T-helper 1 cell treated with Interleukin-12 subunit alpha and Interleukin-12 subunit beta and Interleukin-4 antibody, amounts not matched to agents 30 μg/mL and 1 μg/mL, for 36 hours (primary cell): ENCODE results near the gene GDE1.
"Not testable (repeated sequence)": the region's sequence is repeated elsewhere in the genome, so short reads cannot be mapped to it uniquely, and the experiment has no call there.

Experiments
- H3K27ac Mint-ChIP-seq: one replicate; pipeline ENCODE4 v1.8.0; 2021; ENCODE audit warnings: mild to moderate bottlenecking, mixed read lengths
- H3K27me3 Mint-ChIP-seq: one replicate; pipeline ENCODE4 v1.8.0; 2021; ENCODE audit warnings: low read depth, mixed read lengths
- H3K36me3 Mint-ChIP-seq: one replicate; pipeline ENCODE4 v1.8.0; 2021; ENCODE audit warnings: low read depth, mixed read lengths
- H3K4me1 Mint-ChIP-seq: one replicate; pipeline ENCODE4 v1.8.0; 2021; ENCODE audit warnings: low read depth, mixed read lengths
- H3K4me3 Mint-ChIP-seq: one replicate; pipeline ENCODE4 v1.8.0; 2021; ENCODE audit warnings: mild to moderate bottlenecking, moderate library complexity, mixed read lengths
- H3K9me3 Mint-ChIP-seq: one replicate; pipeline ENCODE4 v1.8.0; 2021; ENCODE audit warnings: mixed read lengths

GDE1 gene, protein sequence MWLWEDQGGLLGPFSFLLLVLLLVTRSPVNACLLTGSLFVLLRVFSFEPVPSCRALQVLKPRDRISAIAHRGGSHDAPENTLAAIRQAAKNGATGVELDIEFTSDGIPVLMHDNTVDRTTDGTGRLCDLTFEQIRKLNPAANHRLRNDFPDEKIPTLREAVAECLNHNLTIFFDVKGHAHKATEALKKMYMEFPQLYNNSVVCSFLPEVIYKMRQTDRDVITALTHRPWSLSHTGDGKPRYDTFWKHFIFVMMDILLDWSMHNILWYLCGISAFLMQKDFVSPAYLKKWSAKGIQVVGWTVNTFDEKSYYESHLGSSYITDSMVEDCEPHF

DNA sequence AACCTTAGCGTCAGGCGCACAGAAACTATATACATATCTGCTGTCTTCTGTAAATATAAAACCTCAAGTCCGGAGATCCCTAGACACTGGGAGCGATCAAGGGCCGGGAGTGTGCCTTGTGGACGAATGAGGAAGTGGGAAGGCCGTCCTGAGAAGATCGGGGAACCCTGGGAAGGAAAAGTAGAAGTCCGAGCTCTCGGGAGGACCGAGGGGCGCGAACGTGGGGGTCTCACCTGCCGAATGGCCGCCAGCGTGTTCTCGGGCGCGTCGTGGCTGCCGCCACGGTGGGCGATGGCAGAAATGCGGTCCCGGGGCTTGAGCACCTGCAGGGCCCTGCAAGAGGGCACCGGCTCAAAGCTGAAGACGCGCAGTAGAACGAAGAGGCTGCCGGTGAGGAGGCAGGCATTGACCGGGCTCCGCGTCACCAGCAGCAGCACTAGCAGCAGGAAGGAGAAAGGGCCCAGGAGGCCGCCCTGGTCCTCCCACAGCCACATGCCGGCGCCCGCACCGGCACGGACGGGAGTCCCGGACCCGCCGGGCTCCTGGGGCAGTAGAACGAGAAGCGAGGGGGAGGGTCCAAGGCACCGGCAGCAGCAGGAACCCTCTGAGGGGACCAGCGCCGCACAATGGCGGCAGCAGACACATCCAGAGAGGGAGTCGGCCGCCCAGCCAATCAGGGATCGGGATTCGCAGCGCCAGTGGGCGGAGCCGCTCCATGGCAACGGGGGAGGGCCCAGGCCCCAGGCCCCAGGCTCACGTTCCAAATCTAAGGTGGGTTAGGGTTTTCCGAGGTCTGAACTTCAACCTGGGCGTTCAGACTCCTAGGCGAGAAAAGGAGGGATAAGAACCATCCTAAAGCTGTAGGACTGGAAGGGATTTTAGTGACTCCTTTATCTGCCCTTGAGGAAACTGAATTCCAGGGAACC lies at the start of gene GDE1:
Gene GDE1 (minus strand): TSS at position 628 of the 926 bp plus-strand sequence. CDS start 134 bp downstream, at position 494.
- Mint-ChIP-seq H3K4me3 (peak within 1 kb of the TSS; percentile 90), H3K27me3 (no peaks in the 10 kb centered on the region), H3K27ac (peak within 1 kb of the TSS; percentile 92), H3K9me3 (no peaks in the 10 kb centered on the region), H3K36me3 (peaks cover 10% of the 10 kb centered on the region), H3K4me1 (peaks cover 56% of the 10 kb centered on the region)

DNA sequence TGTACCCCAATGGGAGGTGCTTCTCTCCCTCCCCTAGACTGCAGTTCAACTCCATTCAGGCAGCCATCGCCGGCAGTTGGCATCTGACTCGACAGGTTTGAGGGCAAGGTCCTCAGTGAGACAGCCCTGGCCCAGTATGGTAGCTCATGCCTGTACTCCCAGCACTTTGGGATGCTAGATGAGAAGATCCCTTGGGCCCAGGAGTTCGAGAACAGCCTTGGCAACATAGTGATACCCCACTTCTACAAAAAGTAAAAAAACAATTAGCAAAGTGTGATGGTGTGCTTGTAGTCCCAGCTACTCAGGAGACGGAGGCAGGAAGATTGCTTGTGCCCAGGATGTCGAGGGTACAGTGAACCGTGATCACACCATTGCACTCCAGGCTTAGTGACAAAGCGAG lies 45.7 kb upstream of the GDE1 start:
- Mint-ChIP-seq H3K4me1 (no peaks in the 10 kb centered on the region), H3K27me3 (no peaks in the 10 kb centered on the region), H3K9me3 (peaks cover 5% of the 10 kb centered on the region), H3K4me3 (no peak overlapping the region), H3K27ac (no peak overlapping the region), H3K36me3 (peaks cover 17% of the 10 kb centered on the region)

DNA sequence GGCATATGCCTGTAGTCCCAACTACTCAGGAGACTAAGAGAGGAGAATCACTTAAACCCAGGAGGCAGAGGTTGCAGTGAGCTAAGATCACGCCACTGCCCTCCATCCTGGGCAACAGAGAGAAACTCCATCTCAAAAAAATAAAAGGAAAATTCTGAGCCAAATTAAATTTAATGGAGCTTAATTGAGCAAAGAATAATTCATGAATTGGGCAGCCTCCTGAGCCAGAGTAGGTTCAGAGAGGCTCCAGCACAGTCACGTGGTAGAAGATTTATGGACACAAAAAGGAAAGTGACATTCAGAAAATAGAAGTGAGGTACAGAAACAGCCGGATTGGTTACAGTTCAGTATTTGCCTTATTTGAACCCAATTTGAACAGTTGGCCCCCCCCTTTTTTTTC lies 44.5 kb upstream of the GDE1 start:
- H3K4me3 Mint-ChIP-seq, result no peak overlapping the region
- no peaks in the 10 kb centered on the region for H3K4me1 Mint-ChIP-seq
- H3K36me3 Mint-ChIP-seq, result peaks cover 15% of the 10 kb centered on the region
- no peaks in the 10 kb centered on the region for H3K27me3 Mint-ChIP-seq
- peaks cover 5% of the 10 kb centered on the region for H3K9me3 Mint-ChIP-seq
- no peak overlapping the region for H3K27ac Mint-ChIP-seq

DNA sequence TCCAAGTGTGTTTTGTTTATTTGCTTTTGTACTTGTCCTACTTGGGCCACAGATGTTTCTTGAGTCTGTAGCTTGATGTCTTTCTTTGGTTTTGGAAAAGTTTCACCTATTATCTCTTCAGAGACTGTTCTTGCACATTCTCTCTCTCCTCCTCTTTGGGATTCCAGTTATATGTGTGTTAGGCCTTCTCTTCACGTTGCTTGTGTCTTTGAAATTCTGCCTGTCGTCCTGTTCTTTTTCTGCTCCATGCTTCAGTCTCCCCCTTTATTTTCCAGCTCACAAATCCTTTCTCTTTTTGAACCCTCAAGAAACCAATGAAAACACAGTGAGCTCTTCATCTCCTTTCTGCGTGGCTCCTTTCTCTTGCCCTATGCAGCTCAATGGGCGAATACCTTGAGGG lies 41.5 kb upstream of the GDE1 start:
- no peaks in the 10 kb centered on the region for H3K4me1 Mint-ChIP-seq
- H3K27me3 Mint-ChIP-seq, result no peaks in the 10 kb centered on the region
- H3K36me3 Mint-ChIP-seq, result peaks cover 13% of the 10 kb centered on the region
- H3K27ac Mint-ChIP-seq, result no peak overlapping the region
- no peak overlapping the region for H3K4me3 Mint-ChIP-seq
- peaks cover 5% of the 10 kb centered on the region for H3K9me3 Mint-ChIP-seq

DNA sequence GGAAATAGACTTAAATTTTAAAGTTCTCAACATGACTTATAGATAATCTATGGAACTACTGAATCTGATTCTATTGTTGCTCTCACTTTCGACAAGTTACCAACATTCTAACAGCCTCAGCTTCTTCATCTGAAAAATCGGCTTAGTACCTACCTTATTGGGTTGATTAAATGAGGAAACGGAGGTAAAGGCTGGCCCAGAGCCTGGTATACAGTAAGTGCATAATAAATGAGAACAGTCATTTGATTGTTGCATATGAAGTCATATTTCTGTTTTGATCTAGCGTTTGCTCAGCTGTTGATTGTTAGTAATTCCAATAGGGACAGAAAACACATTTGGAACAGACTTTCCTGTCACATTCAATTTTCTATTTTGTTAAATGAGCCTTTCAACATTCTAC lies 38.2 kb upstream of the GDE1 start:
- Mint-ChIP-seq H3K9me3 (peaks cover 5% of the 10 kb centered on the region), H3K36me3 (peaks cover 13% of the 10 kb centered on the region), H3K4me3 (no peak overlapping the region), H3K27me3 (no peaks in the 10 kb centered on the region), H3K27ac (no peak overlapping the region), H3K4me1 (peaks cover 10% of the 10 kb centered on the region)

DNA sequence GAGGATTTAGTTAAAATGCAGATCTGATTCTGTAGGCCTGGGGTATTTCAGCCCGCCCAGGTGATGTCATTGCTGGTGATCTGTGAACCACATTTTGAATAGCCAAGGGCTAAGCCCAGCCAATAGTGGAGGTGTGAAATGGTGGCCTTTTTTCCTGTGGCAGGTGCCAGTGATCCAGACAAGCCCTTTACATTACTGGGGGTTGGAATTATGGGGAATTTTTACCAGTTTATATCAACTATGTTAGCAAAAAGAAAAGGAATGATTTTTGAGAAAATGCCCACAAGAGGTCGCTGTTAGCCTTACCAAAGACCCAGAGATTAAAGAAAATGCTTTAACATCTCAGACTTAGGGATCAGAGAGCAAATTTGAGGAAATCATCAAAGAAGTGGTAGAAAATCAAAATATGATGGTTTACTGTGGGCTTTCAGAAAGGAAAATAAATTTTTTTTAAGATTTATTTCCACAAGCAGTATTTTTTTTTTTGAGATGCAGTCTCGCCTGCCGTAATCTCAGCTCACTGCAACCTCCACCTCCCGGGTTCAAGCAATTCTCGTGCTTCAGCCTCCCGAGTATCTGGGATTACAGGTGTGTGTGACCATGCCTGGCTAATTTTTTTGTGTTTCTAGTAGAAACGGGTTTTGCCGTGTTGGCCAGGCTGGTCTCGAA lies 37.5 kb upstream of the GDE1 start:
- Mint-ChIP-seq H3K36me3 (peaks cover 10% of the 10 kb centered on the region), H3K27ac (no peak overlapping the region), H3K9me3 (peaks cover 5% of the 10 kb centered on the region), H3K4me1 (peaks cover 10% of the 10 kb centered on the region), H3K4me3 (no peak overlapping the region), H3K27me3 (no peaks in the 10 kb centered on the region)

DNA sequence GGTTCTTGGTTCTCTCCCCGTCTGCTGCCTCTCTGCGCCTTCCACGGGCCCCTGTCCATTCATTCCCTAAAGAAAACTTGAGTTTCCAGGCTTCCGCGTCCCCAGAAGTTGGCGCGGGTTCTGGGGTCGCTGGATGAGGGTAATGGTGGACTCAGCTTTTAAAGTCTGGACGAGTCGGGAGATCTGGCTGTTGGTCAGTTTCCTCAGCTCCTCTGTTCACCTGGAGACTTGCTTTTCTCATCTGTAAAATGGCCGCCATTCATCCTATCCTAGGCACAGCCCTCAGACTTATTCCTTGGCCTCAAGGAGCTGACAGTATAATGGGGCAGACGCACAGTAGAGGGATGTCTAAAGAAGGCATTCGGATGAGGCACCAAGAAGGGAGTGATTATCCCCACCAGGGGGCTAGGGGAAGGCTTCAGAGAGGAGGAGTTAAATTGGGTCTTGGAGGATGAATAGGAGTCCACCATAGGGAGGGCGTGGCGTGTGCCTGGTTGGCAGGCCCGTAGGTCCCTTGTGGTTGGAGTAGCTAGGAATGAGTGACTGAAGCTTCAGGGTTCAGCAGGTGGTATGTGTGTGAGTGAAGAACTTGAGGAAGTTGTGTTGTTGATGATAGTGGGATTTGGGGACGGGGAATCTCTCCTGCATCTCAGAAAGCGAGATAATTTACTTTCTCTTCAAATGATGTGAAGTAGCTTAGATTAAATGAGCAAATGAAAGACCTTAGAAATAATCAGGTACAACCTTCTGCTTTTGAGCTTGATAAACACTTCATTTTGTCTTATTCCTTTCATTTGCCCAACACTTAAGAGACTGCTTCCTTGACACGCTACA lies 34.3 kb upstream of the GDE1 start:
- Mint-ChIP-seq H3K4me1 (peaks cover 10% of the 10 kb centered on the region), H3K27ac (peak overlapping the region; percentile 94), H3K9me3 (no peaks in the 10 kb centered on the region), H3K4me3 (peak overlapping the region; percentile 97), H3K36me3 (peaks cover 10% of the 10 kb centered on the region), H3K27me3 (no peaks in the 10 kb centered on the region)

DNA sequence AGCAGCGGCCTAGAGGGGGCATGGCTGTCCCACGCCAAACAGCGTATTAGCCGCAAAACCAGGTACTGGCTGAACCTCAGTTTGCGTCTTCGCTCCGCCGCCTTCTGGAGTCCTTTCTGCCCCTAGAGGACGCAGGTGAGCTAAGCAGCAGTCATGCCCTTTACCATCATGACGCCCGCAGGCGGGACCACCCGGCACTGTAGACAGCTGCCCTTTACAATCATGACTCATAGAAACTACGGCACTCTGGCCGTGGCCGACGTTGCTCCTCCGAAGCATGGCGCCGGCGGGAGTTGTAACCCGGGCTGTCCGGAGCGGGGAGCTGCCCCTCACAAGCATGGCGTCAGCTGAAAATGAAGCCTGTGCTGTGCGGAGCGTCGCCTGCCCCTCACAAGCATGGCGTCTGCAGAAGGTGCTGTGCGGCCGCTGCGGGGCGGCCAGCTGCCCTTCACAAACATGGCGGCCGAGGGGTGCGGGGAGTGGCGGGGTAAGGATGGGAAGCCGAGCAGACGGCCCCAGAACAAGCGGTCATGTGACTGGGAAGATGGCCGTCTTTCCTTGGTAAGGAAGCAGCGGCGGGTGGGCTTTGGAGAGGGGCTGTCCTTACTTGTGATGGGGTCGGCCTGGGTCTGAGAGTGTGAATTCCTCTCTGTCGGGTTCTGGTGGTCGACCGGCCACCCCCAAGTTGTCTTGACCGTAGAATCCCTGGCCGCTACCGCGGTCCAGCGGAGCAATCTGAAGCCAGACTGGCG lies 33.5 kb upstream of the GDE1 start, which contains the start of gene VPS35L:
Gene VPS35L (plus strand): TSS at position 518 of the 752 bp plus-strand sequence. CDS start 27 bp downstream, at position 545.
- Mint-ChIP-seq H3K9me3 (no peaks in the 10 kb centered on the region), H3K4me3 (peak within 1 kb of the TSS; percentile 97), H3K27ac (peak within 1 kb of the TSS; percentile 94), H3K36me3 (peaks cover 14% of the 10 kb centered on the region), H3K27me3 (no peaks in the 10 kb centered on the region), H3K4me1 (peaks cover 10% of the 10 kb centered on the region)

DNA sequence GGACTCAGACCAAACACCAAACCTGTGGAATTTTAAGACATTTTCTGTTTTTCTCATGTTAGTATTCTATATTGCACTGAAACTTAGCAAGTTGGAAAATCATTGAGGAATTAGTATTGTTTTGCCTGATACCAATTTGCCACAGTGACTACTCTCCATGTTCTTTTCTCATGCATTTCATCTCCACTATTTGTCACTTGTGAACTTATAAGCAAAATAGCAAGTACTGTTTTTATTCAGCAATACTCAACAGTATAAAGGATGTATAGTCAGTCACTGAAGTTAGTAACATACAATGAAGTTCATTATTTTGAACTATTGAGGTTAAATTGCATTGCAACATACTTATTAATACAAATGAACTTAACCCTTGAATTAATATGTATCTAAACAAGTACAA lies 27.8 kb upstream of the GDE1 start:
- peaks cover 17% of the 10 kb centered on the region for H3K36me3 Mint-ChIP-seq
- H3K4me3 Mint-ChIP-seq, result no peak overlapping the region
- peaks cover 1% of the 10 kb centered on the region for H3K4me1 Mint-ChIP-seq
- no peaks in the 10 kb centered on the region for H3K27me3 Mint-ChIP-seq
- H3K27ac Mint-ChIP-seq, result no peak overlapping the region
- H3K9me3 Mint-ChIP-seq, result no peaks in the 10 kb centered on the region

DNA sequence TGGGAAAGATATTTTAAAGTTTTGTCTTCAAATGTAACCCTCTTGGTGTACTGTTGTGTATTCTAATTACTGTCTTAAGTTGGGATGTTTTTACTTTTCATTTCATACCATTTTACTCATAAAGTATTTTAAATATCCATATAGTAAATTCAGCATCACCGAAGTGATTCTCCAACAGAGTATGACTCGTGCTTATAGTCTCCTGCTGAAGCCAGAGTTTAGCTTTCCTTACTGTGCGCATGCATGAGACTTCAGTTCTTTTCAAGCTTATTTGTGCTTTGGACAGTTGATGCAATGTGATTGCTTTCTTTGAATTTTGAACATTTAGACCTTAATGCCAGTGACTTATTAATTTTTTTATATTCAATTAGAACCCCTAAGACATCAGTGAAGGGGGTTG lies 26.2 kb upstream of the GDE1 start:
- H3K9me3 Mint-ChIP-seq, result no peaks in the 10 kb centered on the region
- H3K4me3 Mint-ChIP-seq, result no peak overlapping the region
- no peaks in the 10 kb centered on the region for H3K27me3 Mint-ChIP-seq
- H3K36me3 Mint-ChIP-seq, result peaks cover 29% of the 10 kb centered on the region
- peaks cover 7% of the 10 kb centered on the region for H3K4me1 Mint-ChIP-seq
- H3K27ac Mint-ChIP-seq, result no peak overlapping the region

DNA sequence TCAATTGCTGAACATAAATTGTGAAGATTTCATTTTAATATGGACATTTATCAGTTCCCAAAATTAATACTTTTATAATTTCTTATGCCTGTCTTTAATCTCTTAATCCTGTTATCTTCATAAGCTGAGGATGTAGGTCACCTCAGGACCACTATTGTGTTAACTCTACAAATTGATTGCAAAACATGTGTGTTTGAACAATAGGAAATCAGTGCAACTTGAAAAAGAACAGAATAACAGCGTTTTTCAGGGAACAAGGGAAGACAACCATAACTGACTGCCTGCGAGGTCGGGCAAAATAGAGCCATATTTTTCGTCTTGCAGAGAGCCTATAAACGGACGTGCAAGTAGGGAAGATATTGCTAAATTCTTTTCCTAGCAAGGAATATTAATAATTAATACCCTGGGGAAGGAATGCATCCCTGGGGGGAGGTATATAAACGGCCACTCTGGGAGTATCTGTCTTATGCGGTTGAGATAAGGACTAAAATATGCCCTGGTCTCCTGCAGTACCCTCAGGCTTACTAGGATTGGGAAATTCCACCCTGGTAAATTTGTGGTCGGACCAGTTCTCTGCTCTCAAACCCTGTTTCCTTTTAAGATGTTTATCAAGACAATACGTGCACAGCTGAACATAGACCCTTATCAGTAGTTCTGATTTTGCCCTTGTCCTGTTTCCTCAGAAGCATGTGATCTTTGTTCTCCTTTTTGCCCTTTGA lies 21.5 kb upstream of the GDE1 start:
- H3K9me3 Mint-ChIP-seq, H3K4me1 Mint-ChIP-seq, H3K27ac Mint-ChIP-seq, H3K4me3 Mint-ChIP-seq, H3K27me3 Mint-ChIP-seq: not testable (repeated sequence)
- peaks cover 36% of the 10 kb centered on the region for H3K36me3 Mint-ChIP-seq

DNA sequence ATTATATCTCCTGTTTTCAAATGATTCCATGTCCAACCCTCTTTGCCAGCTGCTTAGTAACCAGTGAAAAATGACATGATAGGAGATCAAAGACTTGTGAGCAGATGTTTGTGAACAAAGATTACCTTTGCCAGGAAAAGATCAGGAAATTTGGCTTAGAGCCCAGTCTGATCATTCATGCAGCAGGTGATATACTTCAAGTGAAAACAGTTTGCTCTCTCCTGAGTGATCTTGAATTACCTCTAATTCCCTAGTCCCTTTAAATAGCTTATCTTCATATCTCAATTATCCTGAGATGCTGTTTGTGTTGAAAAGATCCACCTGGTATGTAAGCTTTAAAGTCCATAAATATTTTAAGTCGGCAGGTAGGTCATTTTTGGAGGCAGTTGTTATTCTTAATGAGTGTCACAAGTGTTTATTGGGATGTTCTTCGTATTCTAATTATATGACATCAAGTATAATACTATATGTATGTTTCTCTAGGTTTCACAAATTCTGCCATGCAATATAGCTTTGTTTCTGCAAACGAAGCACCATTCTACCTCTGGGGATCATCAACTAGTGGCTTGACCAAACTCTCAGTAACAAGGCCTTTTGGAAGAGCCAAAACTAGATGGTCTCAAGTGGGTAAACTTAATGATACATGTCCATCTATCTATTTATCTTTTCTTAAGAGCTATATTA lies 20.4 kb upstream of the GDE1 start:
- Mint-ChIP-seq H3K4me1 (peaks cover 9% of the 10 kb centered on the region), H3K9me3 (no peaks in the 10 kb centered on the region), H3K27ac (no peak overlapping the region), H3K4me3 (no peak overlapping the region), H3K36me3 (peaks cover 36% of the 10 kb centered on the region), H3K27me3 (no peaks in the 10 kb centered on the region)
